HG02571 (cell line): ENCODE results near the gene SORCS2.

Experiments used
- ATAC-seq: cut with Tn5 transposase; IDR thresholded peaks from one replicate; pipeline ENCODE4 v1.9.1; 2021; ENCODE audit warnings: mild to moderate bottlenecking, moderate library complexity; ENCODE audit not compliant: unreplicated experiment

SORCS2 gene

DNA sequence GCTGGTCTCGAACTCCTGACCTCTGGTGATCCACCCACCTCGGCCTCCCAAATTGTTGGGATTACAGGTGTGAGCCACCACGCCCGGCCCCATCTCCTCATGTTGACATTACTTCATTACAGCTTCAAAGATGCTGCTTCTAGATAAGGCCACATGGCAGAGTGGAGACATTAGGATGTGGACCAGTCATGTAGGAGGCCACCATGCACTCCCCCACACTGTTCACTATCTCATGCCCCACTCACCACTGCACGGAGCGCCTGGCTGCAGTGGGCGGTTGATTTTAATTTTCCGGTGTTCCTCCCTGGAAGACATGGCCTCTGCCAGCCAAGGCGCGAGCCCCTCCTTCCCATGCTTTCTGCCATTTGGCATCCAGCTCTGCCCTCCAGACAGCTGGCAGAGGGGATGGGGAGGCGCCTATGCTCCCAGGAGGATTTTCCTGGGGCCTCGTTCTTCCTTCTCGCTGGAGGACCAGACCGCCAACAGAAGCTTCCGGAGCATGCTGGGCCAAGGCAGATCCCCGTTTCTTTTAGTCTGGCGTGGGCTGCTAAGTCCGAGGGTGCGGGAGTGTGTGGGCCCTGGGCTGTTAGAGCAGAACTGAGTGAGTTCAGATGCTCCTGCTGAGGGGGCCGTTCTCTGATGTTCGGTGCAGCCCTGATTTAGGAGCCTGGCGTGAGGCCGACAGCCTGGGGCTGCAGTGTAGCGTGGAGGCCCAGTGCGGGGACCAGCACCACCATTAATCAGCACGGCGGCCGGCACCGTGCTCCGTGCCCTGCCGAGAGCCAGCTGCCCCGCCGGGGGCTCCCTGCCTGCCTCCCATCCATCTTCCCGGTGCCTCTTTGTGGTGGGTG, 93.1 kb downstream of the SORCS2 start:
- ATAC-seq = no peak

DNA sequence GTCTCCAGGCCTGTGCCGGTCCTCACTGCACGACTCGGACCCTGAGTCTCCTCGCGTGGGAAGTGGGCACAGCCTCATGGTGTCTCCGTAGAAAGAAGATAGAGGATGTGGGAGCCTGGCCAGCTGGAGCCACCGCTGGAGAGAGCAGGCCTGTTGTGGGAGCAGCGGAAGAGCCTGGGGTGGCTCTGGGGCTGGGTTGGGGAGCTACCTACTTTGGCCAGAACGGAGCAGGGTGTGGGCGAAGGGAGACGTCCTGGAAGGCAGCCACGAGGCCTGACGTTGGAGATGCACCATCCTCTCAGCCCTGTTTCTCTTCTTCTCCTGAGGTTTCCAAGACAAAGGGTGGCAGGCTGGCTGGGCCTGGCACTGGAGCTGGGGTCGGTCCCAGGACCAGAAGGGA, 93.8 kb downstream of the SORCS2 start:
- no peak for ATAC-seq

DNA sequence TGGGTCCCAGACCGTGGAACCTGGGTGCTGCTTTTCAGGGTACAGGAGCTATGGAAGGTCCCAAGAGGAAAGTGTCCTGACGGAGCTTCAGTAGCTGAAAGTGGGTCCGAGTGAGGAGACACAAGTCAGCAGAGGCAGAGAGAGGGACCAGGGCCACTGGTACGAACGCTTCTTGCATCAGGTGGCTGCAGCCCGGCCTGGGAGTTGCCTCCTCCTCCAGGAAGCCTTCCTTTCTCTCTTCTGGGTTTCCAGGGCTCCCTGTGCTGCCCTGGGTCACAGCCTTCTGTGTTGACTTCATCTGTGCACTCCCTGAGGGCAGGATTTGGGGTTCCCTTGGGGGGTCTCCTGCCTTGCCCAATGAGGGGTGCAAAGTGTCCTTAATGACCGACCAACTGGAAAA, 94.5 kb downstream of the SORCS2 start:
- ATAC-seq = no peak

DNA sequence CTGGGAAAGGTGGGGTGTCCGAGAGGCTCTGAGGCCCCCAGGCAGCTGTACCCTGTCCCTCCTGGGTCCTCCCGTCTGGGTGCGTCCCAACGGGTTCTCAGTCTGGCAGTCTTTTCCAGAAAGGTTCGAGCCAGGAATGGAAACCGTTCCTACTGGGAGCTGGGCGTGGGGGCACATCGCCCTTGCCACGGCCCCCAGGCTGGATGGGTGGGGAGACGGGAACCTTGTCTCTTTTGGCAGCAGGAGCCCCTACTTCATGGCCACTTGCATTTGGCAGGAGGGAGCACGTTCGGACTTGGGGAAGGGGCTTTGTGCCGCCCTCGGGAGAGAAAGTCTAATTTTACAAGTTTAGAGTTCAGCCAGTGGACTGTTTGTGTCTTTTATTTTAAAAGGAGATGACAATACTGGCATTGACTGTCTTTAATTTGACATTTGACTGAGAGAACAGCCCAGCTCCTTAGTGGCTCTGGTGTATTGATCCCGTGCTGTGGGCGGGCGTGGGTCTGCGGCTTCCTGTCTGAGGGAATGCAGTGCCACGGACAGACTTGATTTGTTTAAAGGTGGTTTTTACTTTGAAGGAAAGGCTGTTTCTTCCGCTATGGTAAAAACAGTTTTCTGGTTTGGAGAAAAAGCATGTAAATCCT, 95.1 kb downstream of the SORCS2 start:
- no peak for ATAC-seq

DNA sequence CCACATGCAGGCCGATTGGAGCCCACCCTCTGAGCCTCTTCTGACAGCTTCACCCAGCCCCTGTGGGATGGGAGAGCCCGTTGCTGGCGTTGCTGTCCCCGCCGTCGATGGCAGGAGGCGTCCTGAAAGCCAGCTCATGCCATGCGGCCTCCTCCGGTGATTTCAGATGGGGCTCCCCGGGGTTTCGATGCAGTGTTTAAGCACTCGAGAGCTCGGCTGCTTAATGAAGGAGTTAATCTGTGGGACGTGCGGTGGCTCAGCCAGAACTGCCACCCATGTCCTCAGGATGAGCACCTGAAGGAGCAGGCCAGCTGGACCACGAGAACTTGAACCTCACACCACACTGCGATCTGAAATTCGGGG, 95.6 kb downstream of the SORCS2 start:
- no peak for ATAC-seq

DNA sequence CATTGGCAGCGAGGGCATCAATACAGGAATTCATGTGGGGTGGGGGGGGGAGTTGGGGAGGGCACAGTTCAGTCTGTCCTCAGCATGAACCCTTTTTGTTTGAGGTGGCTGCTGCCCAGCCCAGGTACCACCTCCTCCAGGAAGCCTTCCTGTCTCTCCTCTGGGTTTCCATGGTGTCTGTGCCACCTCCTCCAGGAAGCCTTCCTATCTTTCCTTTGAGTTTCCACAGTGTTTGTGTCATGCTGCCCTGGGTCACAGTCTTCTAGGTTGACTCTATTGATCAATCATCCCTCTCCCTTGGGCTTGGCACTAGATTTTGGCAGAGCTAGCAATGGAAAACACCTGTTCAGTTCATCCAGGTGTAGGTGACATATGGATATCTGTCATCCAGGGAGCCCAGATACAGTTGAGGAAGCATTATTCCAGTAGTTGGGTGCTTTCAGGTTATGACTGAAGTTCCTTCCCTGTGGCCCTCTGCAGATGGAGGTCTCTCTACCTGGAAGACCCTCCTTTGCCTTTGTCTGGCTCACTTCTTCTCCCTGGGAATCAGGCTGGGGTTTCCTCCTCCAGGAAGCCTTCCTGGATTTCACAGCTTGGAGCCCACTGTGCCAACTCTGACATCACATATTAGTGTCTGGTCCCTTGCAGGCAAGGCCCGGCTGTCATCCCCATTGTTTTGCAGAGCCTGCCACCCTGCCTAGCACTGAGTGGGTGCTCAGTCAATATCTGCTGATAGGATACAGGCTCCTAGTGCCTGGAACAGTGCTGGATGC, 96.6 kb downstream of the SORCS2 start:
- no peak for ATAC-seq

DNA sequence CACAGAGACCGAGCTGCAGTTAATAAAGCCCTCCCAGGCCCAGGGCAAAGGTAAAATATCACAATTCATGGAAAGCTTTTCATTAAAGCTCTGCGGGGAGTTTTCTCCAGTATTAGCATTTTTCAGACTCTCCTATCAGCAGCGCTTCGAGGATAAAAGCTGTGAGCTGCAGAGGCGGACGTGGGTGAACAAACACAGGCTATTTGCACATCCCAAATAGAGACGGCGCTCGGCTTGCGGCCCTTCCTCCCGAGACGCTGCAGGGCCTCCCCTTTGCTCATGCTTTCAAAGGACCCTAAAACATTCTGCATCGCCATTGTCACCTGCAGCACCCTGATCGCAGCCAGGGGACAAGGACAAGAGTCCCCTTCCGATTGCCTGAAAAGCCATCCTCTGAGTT, 97.3 kb downstream of the SORCS2 start:
- no peak for ATAC-seq

DNA sequence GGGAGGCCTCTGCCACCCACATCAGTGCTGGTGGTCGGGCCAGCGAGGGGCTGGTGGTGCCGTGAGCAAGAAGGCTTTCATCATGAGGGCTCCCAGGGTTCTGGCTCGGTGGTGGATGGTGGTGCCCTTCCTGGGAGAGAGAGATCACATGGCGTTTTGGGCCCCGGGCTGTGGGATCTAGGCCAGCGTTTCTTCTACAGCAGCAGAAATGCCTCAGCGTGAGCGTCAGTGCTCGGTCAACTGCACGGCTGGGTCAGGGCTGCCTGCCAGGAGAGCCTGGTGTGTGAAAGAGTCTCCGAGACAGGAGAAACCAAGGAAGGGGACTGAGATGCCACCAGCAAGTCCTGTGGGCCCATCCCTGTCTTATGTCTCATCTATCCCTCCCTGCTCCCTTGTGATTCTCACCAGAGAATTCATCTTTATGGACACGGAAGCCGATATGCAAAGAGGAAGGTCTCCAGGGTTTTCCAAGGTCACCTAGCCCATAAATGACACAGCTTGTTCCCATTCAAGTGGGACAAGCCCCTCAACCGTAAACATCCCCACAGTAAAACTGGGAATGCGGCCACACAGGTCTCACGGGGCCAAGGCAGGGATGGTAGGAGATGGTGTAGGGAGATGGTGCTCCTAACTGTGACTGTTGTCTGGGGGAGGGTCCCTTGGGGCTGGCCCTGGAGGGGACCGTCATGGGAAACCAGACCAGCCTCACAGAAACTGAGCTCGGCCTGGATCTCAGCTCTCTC, 99.2 kb downstream of the SORCS2 start:
- ATAC-seq = no peak

DNA sequence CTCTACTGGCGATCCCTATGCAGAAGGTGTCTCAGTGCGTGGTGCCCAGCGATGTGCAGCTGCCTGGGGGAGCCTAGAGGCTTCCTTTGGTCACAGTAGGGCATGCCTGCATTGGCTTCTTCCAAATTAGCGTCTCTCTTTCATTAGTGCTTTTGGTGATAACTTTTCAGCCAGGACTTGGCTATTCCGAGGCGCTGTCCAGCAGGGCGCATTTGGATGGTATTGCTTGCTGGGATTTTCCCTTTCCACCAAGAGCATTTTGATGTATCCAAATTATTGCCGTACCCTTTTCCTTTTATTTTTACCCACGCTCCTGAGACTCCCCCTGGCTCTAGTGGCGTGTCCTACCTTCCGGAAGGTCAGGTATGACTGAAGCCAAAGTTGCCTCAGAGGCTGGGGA, 101.4 kb downstream of the SORCS2 start:
- no peak for ATAC-seq

DNA sequence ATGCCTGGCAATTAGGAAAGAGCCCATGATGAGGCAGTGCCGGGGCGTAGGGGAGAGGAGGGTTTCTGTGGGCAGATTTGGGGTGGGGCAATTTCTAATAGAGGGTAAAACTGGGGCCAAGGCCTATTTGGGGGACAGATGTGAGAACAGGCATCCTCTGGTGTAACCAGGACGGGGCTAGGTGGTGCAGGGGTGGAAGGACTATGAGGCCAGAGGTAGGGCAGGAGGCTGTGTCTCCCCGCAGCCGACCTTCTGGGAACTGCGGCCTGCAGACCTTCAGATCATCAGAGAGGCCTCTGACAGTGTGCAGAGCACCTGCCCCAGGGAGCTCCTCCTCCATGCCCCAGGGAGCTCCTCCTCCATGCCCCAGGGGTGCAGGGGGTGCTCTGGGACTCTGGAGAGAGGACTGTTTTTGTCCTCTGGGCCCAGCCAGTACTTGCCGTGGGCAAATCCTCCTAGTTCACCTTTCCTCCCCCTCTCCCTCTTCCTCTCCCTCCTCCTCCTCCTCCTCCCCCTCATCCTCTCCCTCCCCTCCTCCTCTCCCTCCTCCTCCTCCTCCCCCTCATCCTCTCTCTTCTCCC, 101.9 kb downstream of the SORCS2 start:
- ATAC-seq = no peak

DNA sequence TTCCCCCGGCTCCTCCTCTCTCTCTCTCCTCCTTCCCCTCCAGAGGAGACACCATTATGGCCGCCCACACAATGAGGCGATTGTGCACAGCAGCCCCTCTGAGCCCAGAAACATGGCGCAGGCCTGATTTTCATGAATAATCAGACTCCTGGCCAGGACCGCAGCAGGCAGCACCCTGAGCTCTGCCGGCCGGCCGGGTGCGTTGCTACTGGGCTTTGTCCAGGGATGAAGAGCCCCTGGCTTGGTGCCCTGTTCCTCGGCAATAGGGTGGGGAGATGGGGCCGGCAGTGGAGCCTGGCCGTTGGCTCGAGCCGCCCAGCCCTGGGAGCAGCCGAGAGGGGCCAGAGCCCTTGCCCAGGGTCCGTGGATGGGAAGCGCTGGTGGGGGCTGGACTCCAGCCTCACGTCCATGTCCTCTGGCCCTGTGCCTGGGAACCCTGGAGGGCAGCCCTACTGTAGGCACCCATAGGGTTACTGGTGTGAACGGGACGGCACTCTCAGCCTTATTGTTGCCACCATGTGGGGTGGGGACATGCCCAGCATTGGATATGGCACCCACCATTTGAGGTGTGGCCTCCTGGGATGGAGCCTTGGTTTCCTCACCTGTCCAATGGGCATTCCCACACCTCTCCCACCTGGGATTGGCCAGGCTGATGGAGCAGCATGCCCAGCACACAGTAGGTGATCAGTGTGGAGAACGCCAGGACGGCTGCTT, 103.0 kb downstream of the SORCS2 start:
- no peak for ATAC-seq

DNA sequence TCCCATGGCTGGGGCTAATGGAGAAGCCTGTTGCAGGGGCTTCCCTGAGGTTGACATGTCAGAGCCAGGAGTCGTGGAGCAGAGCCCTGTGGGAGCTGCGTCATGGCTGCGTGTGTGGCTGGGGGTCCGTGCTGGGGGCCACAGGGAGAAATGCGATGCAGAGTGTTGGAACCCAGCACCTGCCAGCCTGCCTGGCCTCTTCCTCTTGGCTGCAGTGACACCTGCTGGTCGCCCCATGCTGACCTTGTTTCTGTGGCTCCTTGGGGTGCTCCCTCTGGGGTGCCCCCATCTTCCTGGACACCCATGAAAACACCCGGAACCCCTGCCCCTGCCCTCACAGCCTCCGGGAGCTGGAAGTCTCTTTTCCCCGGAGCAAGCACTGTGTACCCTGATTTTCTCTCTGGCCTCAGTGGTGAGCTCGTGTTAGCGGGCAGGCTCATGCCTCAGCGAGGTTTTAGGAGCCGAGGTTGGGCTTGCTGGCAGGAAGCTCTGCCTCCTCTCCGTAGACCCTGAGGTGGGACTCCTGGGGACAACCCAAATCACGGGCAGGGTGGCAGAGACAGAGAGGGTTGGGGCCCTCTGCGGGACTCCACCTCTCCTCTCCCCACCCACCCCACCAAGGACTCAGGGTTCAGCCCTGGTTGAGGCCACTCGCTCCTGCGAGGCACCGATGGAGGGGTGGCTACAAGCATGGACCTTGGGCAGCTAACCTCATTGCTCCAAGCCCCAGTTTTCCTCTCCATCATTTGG, 103.7 kb downstream of the SORCS2 start:
- no peak for ATAC-seq

DNA sequence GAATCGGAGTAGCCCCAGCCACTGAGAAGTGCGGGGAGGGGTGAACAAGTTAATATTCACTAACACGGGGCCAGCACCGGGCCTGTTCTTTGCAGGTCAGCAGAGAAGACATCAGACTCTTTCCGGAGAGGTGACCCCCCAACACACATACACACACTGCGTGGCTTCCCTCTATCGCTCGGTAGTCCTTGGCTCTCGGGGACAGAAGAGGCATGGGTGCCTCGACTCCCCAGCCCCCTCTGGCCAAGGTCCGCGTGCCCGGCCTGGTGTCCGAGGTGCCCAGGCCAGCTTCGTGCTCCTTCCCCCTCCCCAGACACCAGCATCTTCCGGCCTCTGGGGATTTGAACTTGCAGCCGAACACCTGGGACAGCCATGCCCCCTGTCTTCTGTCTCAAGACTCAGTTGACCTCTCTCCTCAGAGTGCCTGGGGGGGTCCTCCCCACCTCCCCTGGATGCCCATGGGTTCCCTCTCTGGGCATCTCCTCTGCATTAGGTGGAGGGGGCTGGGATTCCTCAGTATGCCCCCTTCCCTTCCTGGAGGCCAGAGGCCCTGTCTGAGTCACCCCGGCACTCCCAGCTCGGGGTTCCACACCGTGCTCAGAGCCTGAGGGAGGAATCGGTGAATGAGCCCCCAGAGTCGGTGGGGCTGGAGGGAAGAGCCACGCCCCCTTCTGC, 104.5 kb downstream of the SORCS2 start:
- ATAC-seq = no peak

DNA sequence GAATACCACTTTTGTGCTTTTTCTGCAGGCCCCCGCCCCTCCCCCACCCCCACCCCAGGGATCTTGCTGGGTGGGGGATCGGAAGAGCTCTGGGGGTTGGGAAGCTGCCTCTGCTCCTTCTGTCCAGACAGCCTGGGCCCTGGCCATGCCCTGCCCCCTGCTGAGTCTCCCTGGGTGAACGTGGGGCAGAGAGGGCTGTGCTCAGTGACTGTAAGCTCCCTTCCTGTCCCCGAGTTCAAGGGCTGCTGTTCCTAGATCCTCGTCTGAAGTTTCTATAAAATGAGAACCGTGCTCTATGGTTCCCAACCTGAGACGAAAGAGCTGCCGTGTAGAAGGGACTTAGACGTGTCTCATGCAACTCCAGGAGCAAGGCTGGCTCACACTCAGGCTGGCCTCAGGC, 105.0 kb downstream of the SORCS2 start:
- ATAC-seq = no peak

DNA sequence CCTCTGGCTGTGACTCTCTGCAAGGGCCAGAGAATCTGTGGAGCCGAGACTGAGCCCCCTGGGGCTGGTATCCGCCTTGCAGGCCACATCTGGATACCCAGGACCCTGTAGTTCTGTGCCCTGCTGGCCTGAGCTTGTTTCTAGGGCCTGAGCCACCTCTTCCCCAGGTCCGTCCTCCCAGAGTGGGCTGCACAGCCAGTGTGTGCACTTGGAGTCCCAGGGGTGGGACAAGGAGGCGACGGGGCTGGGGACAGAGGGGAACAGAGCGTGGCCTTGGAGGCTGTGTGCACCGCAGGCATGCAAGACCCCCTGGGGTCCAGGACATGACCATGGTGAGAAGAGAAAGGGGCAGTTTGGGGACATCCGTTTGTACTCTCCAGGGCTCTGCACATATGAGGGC, 105.5 kb downstream of the SORCS2 start:
- no peak for ATAC-seq

DNA sequence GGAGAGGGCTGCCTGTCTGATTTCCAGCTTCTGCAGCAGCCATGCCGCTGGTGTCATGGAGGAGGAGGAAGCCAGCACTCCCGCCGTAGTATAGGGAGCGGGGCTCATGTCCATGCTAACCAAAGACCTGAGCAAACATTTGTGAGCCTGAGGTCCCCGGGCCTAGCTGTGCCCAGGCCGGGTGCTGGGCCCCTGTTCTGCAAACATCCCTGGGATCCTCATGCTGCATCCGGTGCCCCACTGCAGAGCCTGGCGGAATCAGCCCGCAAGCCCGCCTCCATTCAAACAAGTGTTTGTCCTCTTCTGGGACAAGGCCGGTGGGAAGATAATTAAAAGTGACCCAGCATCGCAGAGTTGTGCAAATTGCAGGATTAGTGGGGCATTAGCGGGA, 106.3 kb downstream of the SORCS2 start:
- no peak for ATAC-seq

DNA sequence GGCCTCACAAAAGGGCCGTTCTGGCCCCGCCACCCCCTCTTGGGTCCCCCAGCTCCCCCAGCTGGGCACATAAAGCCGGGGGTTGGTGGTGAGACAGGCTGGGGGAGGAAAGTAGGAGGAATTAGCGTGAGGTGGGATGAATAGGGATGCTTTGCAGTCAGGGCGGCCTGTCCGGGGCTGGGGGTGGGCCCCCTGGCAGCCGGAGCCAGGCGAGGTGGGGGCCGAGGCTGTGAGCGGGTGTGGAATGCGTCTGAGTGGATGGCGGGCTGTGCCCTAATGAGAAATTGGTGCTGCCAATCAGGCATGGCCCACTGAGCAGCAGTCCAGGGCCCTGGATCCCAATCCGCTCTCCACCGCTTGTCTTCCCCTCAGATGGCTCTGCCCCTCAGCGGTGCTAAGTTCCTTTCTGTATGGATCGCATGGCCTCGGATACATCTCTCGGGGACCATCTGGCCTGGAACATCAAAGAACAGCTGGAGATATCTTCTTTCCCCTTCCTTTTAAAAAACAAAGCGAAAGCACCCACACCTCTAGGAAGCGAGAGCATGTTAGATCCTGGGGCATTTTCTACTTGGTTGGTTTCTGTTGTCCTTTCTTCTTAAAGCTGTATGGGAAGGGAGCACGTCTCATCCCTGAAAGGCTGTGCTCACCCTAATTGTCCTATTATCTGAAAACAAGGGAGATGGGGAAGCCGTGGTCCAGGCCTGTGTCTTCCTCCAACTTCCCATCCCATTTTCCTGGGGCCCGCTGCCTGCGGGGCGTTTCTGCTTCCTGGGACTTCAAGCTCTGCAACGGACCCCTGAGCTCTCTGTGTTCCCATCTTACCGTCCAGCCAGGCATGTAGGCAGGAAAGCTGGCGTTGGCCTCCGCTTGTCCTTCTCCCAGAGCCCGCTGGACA, 106.9 kb downstream of the SORCS2 start:
- no peak for ATAC-seq
